SK-N-SH (cell line): Measurements from ENCODE around the gene SRP54. TPM values are rescaled to one million over a fixed set of nuclear protein-coding genes. Genes with fewer than 3 reads are reported as not detected.

ENCODE experiments used
- CTCF ChIA-PET: fragments of 300-600, 350-600 bp; formaldehyde crosslinking; extraction: SDS; loops from one replicate; lab custom pipeline; 2021; lab: Yijun Ruan, JAX
- POLR2A ChIA-PET: fragments of 350-600 bp; sonication (Branson Sonifier 250); formaldehyde crosslinking; extraction: SDS; loops from one replicate; lab custom pipeline; 2020; ENCODE audit warnings: antibody characterized with exemption, inconsistent platforms; lab: Yijun Ruan, JAX
- DNase-seq: peaks from one replicate; pipeline ENCODE4 v3.0.0; 2012
- H2AFZ ChIP-seq: fragments of 200-600 bp; sonication (generic); 2 replicates; pipeline ENCODE4 v1.8.1; 2016; ENCODE audit warnings: antibody characterized with exemption, mild to moderate bottlenecking, low read depth
- H3F3A ChIP-seq: fragments of 200-600 bp; sonication (generic); replicated peaks from 2 replicates; pipeline ENCODE3; 2016; ENCODE audit warnings: antibody characterized with exemption, mild to moderate bottlenecking; ENCODE audit not compliant: insufficient read depth
- H3K27ac ChIP-seq, 2 experiments: fragments of 200-500 bp in 1 of 2; fragments of 200-600 bp in 1 of 2; sonication (Bioruptor generic) in 1 of 2; sonication (generic), shearing (Covaris generic) in 1 of 2; 2 replicates each; pipeline versions ENCODE4 v1.5.1 to v1.6.1; 2014 to 2016; ENCODE audit warnings: low read depth in 2 of 2, inconsistent platforms in 1 of 2, low read length in 1 of 2, mild to moderate bottlenecking in 1 of 2, mixed read lengths in 1 of 2
- H3K27me3 ChIP-seq: fragments of 200-600 bp; sonication (generic), shearing (Covaris generic); 2 replicates; pipeline ENCODE4 v1.6.1; 2016; ENCODE audit warnings: mixed run types; ENCODE audit not compliant: insufficient read depth
- H3K36me3 ChIP-seq, 2 experiments: fragments of 200-500 bp in 1 of 2; fragments of 200-600 bp in 1 of 2; sonication (Bioruptor generic) in 1 of 2; sonication (generic) in 1 of 2; replicated peaks in 1 of 2; 2 replicates each; pipeline versions ENCODE3 to v1.5.1; 2014 to 2016; ENCODE audit warnings: low read length in 1 of 2, mild to moderate bottlenecking in 1 of 2; ENCODE audit not compliant: insufficient read depth in 2 of 2, control insufficient read depth in 1 of 2
- H3K4me1 ChIP-seq, 2 experiments: fragments of 200-500 bp in 1 of 2; fragments of 200-600 bp in 1 of 2; sonication (Bioruptor generic) in 1 of 2; sonication (generic), shearing (Covaris generic) in 1 of 2; 2 replicates each; pipeline versions ENCODE4 v1.5.1 to v1.6.1; 2014 to 2016; ENCODE audit warnings: low read depth in 1 of 2, low read length in 1 of 2, mixed run types in 1 of 2; ENCODE audit not compliant: insufficient read depth in 2 of 2, control insufficient read depth in 1 of 2
- H3K4me2 ChIP-seq: fragments of 200-600 bp; sonication (generic), shearing (Covaris generic); 2 replicates; pipeline ENCODE4 v1.6.1; 2017; ENCODE audit warnings: mixed run types
- H3K4me3 ChIP-seq, 2 experiments: fragments of 200-500 bp in 1 of 2; fragments of 200-600 bp in 1 of 2; sonication (Bioruptor generic) in 1 of 2; sonication (generic), shearing (Covaris generic) in 1 of 2; 2 replicates each; pipeline versions ENCODE4 v1.5.1 to v1.8.1; 2014 to 2016; ENCODE audit warnings: low read depth in 2 of 2, inconsistent platforms in 1 of 2, low read length in 1 of 2, mild to moderate bottlenecking in 1 of 2, mixed read lengths in 1 of 2, moderate library complexity in 1 of 2
- H3K79me2 ChIP-seq: fragments of 200-600 bp; sonication (generic); 2 replicates; pipeline ENCODE4 v1.8.1; 2017; ENCODE audit warnings: mild to moderate bottlenecking; ENCODE audit not compliant: insufficient read depth
- H3K9ac ChIP-seq: fragments of 200-600 bp; sonication (generic); 2 replicates; pipeline ENCODE4 v1.6.1; 2017; ENCODE audit warnings: mixed run types
- H3K9me2 ChIP-seq: fragments of 200-600 bp; sonication (generic); 2 replicates; pipeline ENCODE4 v1.6.1; 2017; ENCODE audit warnings: mixed run types
- H3K9me3 ChIP-seq: fragments of 200-600 bp; sonication (generic); 2 replicates; pipeline ENCODE4 v1.6.1; 2017; ENCODE audit warnings: mixed run types, mild to moderate bottlenecking, moderate library complexity
- H4K20me1 ChIP-seq: fragments of 200-600 bp; sonication (generic); 2 replicates; pipeline ENCODE4 v1.6.1; 2017; ENCODE audit warnings: mild to moderate bottlenecking, mixed run types; ENCODE audit not compliant: insufficient read depth
- CTCF ChIP-seq: fragments of 200-600 bp; sonication (generic); IDR thresholded peaks from 2 replicates; pipeline ENCODE4 v1.6.1; 2017; ENCODE audit warnings: antibody characterized with exemption, mild to moderate bottlenecking, moderate library complexity
- ELF1 ChIP-seq: IDR thresholded peaks from 2 replicates; pipeline ENCODE4 v1.4.0; 2012
- EP300 ChIP-seq, 2 experiments: IDR thresholded peaks; 2 replicates each; pipeline versions ENCODE4 v1.4.0 to v1.6.1; 2012; ENCODE audit warnings: borderline replicate concordance in 1 of 2, low read depth in 1 of 2, low read length in 1 of 2
- FOSL2 ChIP-seq: IDR thresholded peaks from 2 replicates; pipeline ENCODE4 v1.4.0; 2012; ENCODE audit warnings: low read depth, mild to moderate bottlenecking, moderate library complexity, borderline replicate concordance
- GABPA ChIP-seq: IDR thresholded peaks from 2 replicates; pipeline ENCODE4 v1.4.0; 2012; ENCODE audit warnings: low read depth, mild to moderate bottlenecking
- GATA2 ChIP-seq: sonication (generic); formaldehyde crosslinking; IDR thresholded peaks from 2 replicates; pipeline ENCODE4 v1.5.0; 2020; ENCODE audit warnings: mild to moderate bottlenecking, missing genetic modification reagents
- JUND ChIP-seq: IDR thresholded peaks from 2 replicates; pipeline ENCODE4 v1.4.0; 2012
- MEF2A ChIP-seq: IDR thresholded peaks from 2 replicates; pipeline ENCODE4 v1.4.0; 2012; ENCODE audit warnings: low read depth, borderline replicate concordance
- RAD21 ChIP-seq: IDR thresholded peaks from 2 replicates; pipeline ENCODE4 v1.6.1; 2012; ENCODE audit warnings: mild to moderate bottlenecking, low read length
- RCOR1 ChIP-seq: fragments of 150-350 bp; IDR thresholded peaks from 2 replicates; pipeline ENCODE4 v1.6.1; 2017; ENCODE audit warnings: antibody characterized with exemption, low read length
- REST ChIP-seq: IDR thresholded peaks from 2 replicates; pipeline ENCODE4 v1.6.1; 2012; ENCODE audit warnings: mild to moderate bottlenecking, low read depth, low read length, moderate library complexity
- SIN3A ChIP-seq: IDR thresholded peaks from 2 replicates; pipeline ENCODE4 v1.6.1; 2012; ENCODE audit warnings: low read depth, mild to moderate bottlenecking, low read length, moderate library complexity, borderline replicate concordance
- TCF12 ChIP-seq: IDR thresholded peaks from 2 replicates; pipeline ENCODE4 v1.4.0; 2012
- USF1 ChIP-seq: IDR thresholded peaks from 2 replicates; pipeline ENCODE4 v1.4.0; 2012; ENCODE audit warnings: low read depth, borderline replicate concordance
- ZBTB33 ChIP-seq: IDR thresholded peaks from 2 replicates; pipeline ENCODE4 v1.4.0; 2012; ENCODE audit warnings: low read depth, borderline replicate concordance
- whole genome bisulfite sequencing: methylation state at CpG from one replicate; pipeline ENCODE4 v1.1.6; 2017; ENCODE audit warnings: low lambda C conversion rate; 5-methylcytosine and 5-hydroxymethylcytosine counted together
- polyA plus RNA-seq, 3 experiments: library from polyadenylated mRNA; depleted of rRNA; stranded (reverse); fragments of >200 nt; gene quantifications; 2 replicates each; pipeline ENCODE4 v1.2.3, GENCODE V29; 2012
- TF ChIP-seq, protein P1 (sequence below): fragments of 150-350 bp; IDR thresholded peaks from 2 replicates; pipeline ENCODE4 v1.6.1; 2017; ENCODE audit warnings: antibody characterized with exemption, low read length, low read depth, borderline replicate concordance

Gene SRP54
- polyA plus RNA-seq, 1 of the 3 experiments (the other 2 are of a cell fraction), result 39.5 TPM

DNA sequence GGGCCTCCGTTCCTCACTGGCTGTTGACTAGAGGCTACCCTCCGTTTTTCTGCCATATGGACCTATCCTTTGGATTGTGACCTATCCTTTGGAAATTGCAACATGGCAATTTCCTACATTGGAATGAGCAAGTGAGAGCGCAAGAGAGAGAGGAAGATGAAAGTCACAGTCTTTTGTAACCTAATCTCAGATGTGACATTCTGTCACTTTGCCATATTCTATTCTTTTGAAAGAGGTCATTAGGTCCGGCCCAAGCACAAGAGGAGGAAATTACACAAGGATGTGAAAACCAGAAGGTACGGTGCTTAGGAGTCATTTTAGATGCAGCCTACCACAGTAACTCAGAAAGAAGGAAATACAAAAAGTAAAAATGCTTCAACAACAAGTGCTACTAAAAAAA lies 47.3 kb upstream of the SRP54 start:
- Histone ChIP-seq H3K27me3 (no peaks in the 10 kb centered on the region), H3K79me2 (no peaks in the 10 kb centered on the region), H3F3A (no peaks in the 10 kb centered on the region), H2AFZ (no peak overlapping the region), H3K4me2 (no peak overlapping the region), H4K20me1 (no peaks in the 10 kb centered on the region), H3K9ac (no peak overlapping the region), H3K9me3 (no peaks in the 10 kb centered on the region), H3K9me2 (no peaks in the 10 kb centered on the region), H3K36me3 (no peaks in the 10 kb centered on the region), H3K27ac (no peak overlapping the region), H3K4me1 (no peaks in the 10 kb centered on the region; a peak in 1 of 4 replicates), H3K4me3 (no peak overlapping the region)
- TF ChIP-seq REST (no peak), FOSL2 (no peak), CTCF (no peak), RAD21 (no peak), USF1 (no peak), ELF1 (no peak), EP300 (IDR thresholded peaks at IDR 0.05; ENCODE audit: borderline replicate concordance in 1 of 2, low read depth in 1 of 2, low read length in 1 of 2) (no peak)
- CTCF ChIA-PET, result no interaction called here
- POLR2A ChIA-PET, result no interaction called here
- WGBS, result 96% methylated on average over 5 of the region's 5 CpGs
- DNase-seq, result no peak

GRCh38 chr14:34937442-34937841 lies 45.4 kb upstream of the SRP54 start:
- Histone ChIP-seq H3K9me2 (no peaks in the 10 kb centered on the region), H3K9ac (no peak overlapping the region), H3K4me3 (no peak overlapping the region), H3K9me3 (no peaks in the 10 kb centered on the region), H3K36me3 (no peaks in the 10 kb centered on the region), H3K79me2 (no peaks in the 10 kb centered on the region), H3K27me3 (no peaks in the 10 kb centered on the region), H4K20me1 (no peaks in the 10 kb centered on the region), H2AFZ (no peak overlapping the region), H3K27ac (no peak overlapping the region), H3F3A (no peaks in the 10 kb centered on the region), H3K4me2 (no peak overlapping the region), H3K4me1 (no peaks in the 10 kb centered on the region)
- ChIA-PET CTCF (no interaction called here), POLR2A (no interaction called here)
- DNase-seq, result no peak
- 90% methylated on average over 6 of the region's 6 CpGs for WGBS
- TF ChIP-seq FOSL2 (no peak), RCOR1 (no peak), ZBTB33 (no peak), GABPA (no peak), MEF2A (no peak), GATA2 (no peak), SIN3A (no peak), JUND (no peak), EP300 (IDR thresholded peaks at IDR 0.05; ENCODE audit: borderline replicate concordance in 1 of 2, low read depth in 1 of 2, low read length in 1 of 2) (no peak), ELF1 (no peak), TCF12 (no peak)
- TF ChIP-seq, protein P1, sequence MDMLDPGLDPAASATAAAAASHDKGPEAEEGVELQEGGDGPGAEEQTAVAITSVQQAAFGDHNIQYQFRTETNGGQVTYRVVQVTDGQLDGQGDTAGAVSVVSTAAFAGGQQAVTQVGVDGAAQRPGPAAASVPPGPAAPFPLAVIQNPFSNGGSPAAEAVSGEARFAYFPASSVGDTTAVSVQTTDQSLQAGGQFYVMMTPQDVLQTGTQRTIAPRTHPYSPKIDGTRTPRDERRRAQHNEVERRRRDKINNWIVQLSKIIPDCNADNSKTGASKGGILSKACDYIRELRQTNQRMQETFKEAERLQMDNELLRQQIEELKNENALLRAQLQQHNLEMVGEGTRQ, result no peak
